PFSK-1 (cell line): Measurements from ENCODE around the gene KAZN.

Experiments used
- POLR2AphosphoS5 ChIP-seq: IDR thresholded peaks from 2 replicates; pipeline ENCODE4 v1.6.1; 2012; ENCODE audit warnings: low read depth, mild to moderate bottlenecking, control low read depth, low read length, moderate library complexity
- TAF1 ChIP-seq: IDR thresholded peaks from 2 replicates; pipeline ENCODE4 v1.6.1; 2012; ENCODE audit warnings: low read length, control low read depth, borderline replicate concordance; ENCODE audit not compliant: insufficient read depth
- TF ChIP-seq, protein P1 (sequence below), 2 experiments: IDR thresholded peaks; 2 replicates each; pipeline versions ENCODE4 v1.6.1 to v1.8.0; 2011 to 2012; ENCODE audit warnings: low read depth in 2 of 2, low read length in 2 of 2, control low read depth in 1 of 2, inconsistent platforms in 1 of 2, mild to moderate bottlenecking in 1 of 2, moderate library complexity in 1 of 2; ENCODE audit not compliant: insufficient read depth in 1 of 2

- no peak for TF ChIP-seq TAF1
- TF ChIP-seq, protein P1, sequence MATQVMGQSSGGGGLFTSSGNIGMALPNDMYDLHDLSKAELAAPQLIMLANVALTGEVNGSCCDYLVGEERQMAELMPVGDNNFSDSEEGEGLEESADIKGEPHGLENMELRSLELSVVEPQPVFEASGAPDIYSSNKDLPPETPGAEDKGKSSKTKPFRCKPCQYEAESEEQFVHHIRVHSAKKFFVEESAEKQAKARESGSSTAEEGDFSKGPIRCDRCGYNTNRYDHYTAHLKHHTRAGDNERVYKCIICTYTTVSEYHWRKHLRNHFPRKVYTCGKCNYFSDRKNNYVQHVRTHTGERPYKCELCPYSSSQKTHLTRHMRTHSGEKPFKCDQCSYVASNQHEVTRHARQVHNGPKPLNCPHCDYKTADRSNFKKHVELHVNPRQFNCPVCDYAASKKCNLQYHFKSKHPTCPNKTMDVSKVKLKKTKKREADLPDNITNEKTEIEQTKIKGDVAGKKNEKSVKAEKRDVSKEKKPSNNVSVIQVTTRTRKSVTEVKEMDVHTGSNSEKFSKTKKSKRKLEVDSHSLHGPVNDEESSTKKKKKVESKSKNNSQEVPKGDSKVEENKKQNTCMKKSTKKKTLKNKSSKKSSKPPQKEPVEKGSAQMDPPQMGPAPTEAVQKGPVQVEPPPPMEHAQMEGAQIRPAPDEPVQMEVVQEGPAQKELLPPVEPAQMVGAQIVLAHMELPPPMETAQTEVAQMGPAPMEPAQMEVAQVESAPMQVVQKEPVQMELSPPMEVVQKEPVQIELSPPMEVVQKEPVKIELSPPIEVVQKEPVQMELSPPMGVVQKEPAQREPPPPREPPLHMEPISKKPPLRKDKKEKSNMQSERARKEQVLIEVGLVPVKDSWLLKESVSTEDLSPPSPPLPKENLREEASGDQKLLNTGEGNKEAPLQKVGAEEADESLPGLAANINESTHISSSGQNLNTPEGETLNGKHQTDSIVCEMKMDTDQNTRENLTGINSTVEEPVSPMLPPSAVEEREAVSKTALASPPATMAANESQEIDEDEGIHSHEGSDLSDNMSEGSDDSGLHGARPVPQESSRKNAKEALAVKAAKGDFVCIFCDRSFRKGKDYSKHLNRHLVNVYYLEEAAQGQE (IDR thresholded peaks at IDR 0.05; ENCODE audit: insufficient read depth in 1 of 2, low read depth in 2 of 2, low read length in 2 of 2) = no peak
- TF ChIP-seq POLR2AphosphoS5 = no peak
Observed at GRCh38 chr1:15047237-15047636, 448.8 kb downstream of the KAZN start.
